ENCODE measurements around the gene CALU.

DNA sequence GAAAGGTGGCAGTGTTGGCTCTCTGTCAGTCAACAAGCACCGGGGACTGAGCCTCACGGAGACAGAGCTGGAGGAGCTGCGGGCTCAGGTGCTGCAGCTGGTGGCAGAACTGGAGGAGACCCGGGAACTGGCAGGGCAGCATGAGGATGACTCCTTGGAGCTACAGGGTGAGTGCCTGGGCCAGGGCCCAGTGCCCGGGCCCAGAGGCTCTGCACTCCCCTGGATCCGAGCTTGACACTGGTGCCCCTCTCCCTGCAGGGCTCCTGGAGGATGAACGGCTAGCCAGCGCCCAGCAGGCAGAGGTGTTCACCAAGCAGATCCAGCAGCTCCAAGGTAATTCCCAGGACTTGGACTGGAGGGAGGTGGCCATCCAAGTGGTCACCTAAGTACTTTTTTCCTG is 55.3 kb downstream of the CALU start:
- TF ChIP-seq, protein P1, sequence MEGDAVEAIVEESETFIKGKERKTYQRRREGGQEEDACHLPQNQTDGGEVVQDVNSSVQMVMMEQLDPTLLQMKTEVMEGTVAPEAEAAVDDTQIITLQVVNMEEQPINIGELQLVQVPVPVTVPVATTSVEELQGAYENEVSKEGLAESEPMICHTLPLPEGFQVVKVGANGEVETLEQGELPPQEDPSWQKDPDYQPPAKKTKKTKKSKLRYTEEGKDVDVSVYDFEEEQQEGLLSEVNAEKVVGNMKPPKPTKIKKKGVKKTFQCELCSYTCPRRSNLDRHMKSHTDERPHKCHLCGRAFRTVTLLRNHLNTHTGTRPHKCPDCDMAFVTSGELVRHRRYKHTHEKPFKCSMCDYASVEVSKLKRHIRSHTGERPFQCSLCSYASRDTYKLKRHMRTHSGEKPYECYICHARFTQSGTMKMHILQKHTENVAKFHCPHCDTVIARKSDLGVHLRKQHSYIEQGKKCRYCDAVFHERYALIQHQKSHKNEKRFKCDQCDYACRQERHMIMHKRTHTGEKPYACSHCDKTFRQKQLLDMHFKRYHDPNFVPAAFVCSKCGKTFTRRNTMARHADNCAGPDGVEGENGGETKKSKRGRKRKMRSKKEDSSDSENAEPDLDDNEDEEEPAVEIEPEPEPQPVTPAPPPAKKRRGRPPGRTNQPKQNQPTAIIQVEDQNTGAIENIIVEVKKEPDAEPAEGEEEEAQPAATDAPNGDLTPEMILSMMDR (IDR thresholded peaks at IDR 0.05; ENCODE audit: borderline replicate concordance, extremely low read depth, low read length, poor library complexity, severe bottlenecking): no peak
- TF ChIP-seq EZH2 (IDR thresholded peaks at IDR 0.05; ENCODE audit: borderline replicate concordance, low read depth, low read length, severe bottlenecking): no peak
